ENCODE measurements around the gene INTS2. TPM values are rescaled to one million over a fixed set of nuclear protein-coding genes. Genes with fewer than 3 reads are reported as not detected.
"Not testable (repeated sequence)": the region's sequence is repeated elsewhere in the genome, so short reads cannot be mapped to it uniquely, and the experiment has no call there.

Gene INTS2
- total and polyA plus RNA-seq, 2 donors: 4.7 to 29.9 TPM

DNA sequence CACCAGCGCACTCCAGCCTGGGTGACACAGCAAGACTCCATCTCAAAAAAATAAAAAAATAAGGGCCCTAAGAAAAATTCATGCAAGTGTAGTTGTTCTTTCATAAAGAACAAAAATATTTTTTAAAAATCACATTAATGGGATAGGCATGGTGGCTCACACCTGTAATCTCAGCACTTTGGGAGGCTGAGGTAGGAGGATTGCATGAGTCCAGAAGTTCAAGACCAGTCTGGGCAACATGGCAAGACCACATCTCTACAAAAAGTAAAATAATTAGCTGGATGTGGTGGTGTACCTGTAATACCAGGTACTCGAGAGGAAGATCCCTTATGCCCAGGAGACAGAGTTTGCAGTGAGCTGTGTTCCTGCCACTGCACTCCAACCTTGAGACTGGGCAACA lies 49.3 kb downstream of the INTS2 start:
- no peak overlapping the region for H3K4me3 ChIP-seq (ENCODE audit: low read depth, low read length)
- peaks cover 1% of the 10 kb centered on the region for H3K36me3 ChIP-seq (ENCODE audit: insufficient read depth)
- no peaks in the 10 kb centered on the region for H3K4me1 ChIP-seq (ENCODE audit: insufficient read depth)
- H3K27ac ChIP-seq (ENCODE audit: low read depth): no peak overlapping the region
- WGBS: 75% methylated on average over 2 of the region's 2 CpGs
- DNase-seq (ENCODE audit: extremely low spot score): no peak

DNA sequence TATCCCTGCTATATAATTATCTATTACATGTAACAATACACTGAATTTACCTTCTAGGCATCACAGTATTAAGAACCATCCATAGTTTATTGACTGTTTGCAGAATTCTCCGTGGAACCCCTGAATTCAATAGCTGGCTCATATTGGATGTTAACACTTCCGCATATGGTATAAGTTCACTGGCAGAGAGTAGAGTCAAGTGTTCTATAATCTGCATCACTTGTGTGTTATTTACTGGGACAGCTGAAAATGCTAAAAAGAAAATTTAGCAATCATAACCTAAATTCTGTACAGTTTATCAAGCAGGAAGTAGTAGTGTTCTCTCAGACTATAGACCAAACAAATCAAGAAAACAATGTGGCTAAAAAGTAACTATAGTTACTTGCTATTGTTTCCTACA lies 49.9 kb downstream of the INTS2 start:
- Histone ChIP-seq H3K4me3 (ENCODE audit: low read depth, low read length) (no peak overlapping the region), H3K27ac (ENCODE audit: low read depth) (no peak overlapping the region), H3K4me1 (ENCODE audit: insufficient read depth) (no peaks in the 10 kb centered on the region), H3K36me3 (ENCODE audit: insufficient read depth) (peaks cover 1% of the 10 kb centered on the region)
- DNase-seq (ENCODE audit: extremely low spot score): no peak
- WGBS: 93% methylated on average over 2 of the region's 2 CpGs

DNA sequence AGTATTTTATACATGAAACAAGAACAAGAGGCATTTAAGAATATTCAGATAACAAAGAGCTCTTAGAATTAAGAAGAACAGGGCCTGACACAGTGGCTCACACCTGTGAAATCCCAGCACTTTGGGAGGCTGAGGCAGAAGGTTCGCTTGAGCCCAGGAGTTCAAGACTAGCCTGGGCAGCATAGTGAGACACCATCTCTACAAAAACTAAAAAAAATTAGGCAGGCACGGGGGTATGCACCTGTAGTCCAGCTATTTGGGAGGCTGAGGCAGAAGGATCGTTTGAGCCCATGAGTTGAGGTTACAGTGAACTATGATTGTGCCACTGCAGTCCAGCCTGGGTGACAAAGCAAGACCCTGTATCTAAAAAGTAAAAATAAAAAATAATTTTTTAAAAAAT lies 52.0 kb downstream of the INTS2 start:
- DNase-seq (ENCODE audit: extremely low spot score): no peak
- H3K36me3 ChIP-seq (ENCODE audit: insufficient read depth): peaks cover 1% of the 10 kb centered on the region
- WGBS: 91% methylated on average over 3 of the region's 3 CpGs
- H3K4me1 ChIP-seq (ENCODE audit: insufficient read depth): no peaks in the 10 kb centered on the region
- H3K4me3 ChIP-seq (ENCODE audit: low read depth, low read length): no peak overlapping the region
- no peak overlapping the region for H3K27ac ChIP-seq (ENCODE audit: low read depth)

DNA sequence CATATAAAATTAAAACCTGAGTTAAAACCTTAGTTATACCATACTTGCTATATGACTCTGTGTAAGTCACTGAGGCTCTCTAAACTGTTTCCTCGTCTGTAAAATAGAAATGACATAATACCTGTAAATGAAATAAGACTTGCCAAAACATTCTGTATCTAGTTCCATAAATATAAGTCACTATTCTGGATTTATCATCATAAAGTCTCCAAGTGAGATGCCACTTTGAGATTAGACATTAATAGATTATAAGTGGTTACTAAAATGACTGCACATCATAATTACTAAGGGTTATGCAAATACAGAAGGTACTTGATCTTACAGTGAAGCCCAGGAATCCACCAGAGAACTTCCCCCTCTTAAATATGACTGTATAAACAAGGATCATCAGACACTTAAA lies 52.5 kb downstream of the INTS2 start:
- peaks cover 1% of the 10 kb centered on the region for H3K36me3 ChIP-seq (ENCODE audit: insufficient read depth)
- no peak overlapping the region for H3K4me3 ChIP-seq (ENCODE audit: low read depth, low read length)
- H3K27ac ChIP-seq (ENCODE audit: low read depth): no peak overlapping the region
- DNase-seq (ENCODE audit: extremely low spot score): no peak
- WGBS: 39% methylated on average over 1 of the region's 1 CpG
- H3K4me1 ChIP-seq (ENCODE audit: insufficient read depth): no peaks in the 10 kb centered on the region

DNA sequence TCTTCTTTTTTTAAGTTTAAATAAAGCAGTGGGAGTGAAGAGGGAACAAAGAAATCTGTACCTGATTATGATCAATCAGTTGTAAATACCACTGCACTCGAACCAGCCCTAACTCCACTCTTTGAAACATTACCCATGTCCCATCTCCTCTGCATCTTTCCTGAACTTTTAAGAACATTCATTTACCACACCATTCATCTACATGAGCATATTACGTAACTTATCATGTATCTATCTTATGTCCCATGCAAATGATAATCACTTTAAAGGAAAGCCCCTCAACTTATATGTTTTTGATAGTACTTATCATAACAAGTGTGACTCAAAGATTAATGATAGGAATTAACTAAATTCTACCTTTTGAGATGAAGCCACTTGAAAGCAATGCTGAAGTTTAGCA lies 53.7 kb downstream of the INTS2 start:
- H3K27ac ChIP-seq (ENCODE audit: low read depth): no peak overlapping the region
- WGBS: 86% methylated on average over 2 of the region's 2 CpGs
- H3K4me3 ChIP-seq (ENCODE audit: low read depth, low read length): no peak overlapping the region
- H3K36me3 ChIP-seq (ENCODE audit: insufficient read depth): no peaks in the 10 kb centered on the region
- DNase-seq (ENCODE audit: extremely low spot score): no peak
- no peaks in the 10 kb centered on the region for H3K4me1 ChIP-seq (ENCODE audit: insufficient read depth)

DNA sequence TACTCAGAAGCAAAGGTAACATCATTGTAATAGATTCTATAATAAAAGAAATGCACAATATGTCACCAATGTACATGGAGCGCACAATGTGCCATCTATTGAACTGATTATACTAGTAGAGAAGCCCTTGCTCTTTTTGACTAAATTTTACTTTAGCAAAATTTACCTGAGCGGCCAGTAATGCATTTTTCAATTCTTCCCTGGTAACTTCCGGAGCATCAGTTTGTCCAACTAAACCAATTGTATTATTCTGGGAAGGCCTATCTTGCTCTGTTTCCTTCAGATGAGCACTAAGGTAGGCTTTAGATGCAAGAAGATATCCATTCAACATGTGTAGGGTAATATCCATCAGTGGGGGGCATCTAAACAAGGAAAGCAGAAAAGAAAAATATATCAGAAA lies 55.7 kb downstream of the INTS2 start:
- H3K4me1 ChIP-seq (ENCODE audit: insufficient read depth): no peaks in the 10 kb centered on the region
- WGBS: 97% methylated on average over 3 of the region's 3 CpGs
- no peak overlapping the region for H3K4me3 ChIP-seq (ENCODE audit: low read depth, low read length)
- DNase-seq (ENCODE audit: extremely low spot score): no peak
- H3K27ac ChIP-seq (ENCODE audit: low read depth): no peak overlapping the region
- no peaks in the 10 kb centered on the region for H3K36me3 ChIP-seq (ENCODE audit: insufficient read depth)

DNA sequence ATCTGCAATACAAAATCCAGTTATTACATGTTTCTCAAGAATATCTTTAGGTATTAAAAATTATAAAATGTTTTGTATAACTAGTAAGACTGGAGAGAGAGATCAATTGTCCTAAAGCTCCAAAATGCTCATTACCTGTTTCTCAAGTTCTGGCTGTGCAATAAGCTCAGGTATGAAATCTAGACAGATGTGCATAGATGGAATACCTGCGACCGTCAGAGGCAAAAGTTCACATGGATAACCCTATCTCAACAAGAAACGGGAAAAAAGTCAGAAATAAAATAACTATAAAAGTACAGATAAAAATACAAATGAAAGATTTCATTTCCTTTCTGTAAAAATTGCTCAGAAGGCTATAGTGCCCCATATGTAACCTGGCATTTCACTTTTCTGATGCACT lies 58.6 kb downstream of the INTS2 start:
- WGBS: 94% methylated on average over 3 of the region's 3 CpGs
- Histone ChIP-seq H3K4me3 (ENCODE audit: low read depth, low read length) (no peak overlapping the region), H3K4me1 (ENCODE audit: insufficient read depth) (no peaks in the 10 kb centered on the region), H3K36me3 (ENCODE audit: insufficient read depth) (no peaks in the 10 kb centered on the region), H3K27ac (ENCODE audit: low read depth) (no peak overlapping the region)
- DNase-seq (ENCODE audit: extremely low spot score): no peak

DNA sequence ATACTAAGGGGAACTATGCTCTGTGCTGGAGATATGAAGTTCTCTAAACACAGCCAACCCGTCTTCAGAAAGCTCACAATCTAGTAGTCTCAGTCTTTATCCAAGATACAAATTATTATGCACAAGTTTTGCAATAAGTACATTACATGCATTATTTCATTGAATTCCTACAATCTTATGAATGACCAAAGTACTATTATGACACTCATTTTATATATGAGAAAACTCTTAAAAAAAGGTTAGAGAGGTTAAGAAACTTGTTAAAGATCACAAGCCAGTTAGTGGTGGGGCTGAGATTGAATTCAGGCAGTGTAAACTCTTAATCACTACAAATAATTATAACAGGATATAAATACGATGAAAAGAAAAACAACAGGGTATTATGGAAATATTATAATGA lies 59.7 kb downstream of the INTS2 start:
- H3K36me3 ChIP-seq (ENCODE audit: insufficient read depth): no peaks in the 10 kb centered on the region
- H3K4me1 ChIP-seq (ENCODE audit: insufficient read depth): no peaks in the 10 kb centered on the region
- H3K27ac ChIP-seq (ENCODE audit: low read depth): no peak overlapping the region
- 86% methylated on average over 2 of the region's 2 CpGs for WGBS
- no peak for DNase-seq (ENCODE audit: extremely low spot score)
- H3K4me3 ChIP-seq (ENCODE audit: low read depth, low read length): no peak overlapping the region

DNA sequence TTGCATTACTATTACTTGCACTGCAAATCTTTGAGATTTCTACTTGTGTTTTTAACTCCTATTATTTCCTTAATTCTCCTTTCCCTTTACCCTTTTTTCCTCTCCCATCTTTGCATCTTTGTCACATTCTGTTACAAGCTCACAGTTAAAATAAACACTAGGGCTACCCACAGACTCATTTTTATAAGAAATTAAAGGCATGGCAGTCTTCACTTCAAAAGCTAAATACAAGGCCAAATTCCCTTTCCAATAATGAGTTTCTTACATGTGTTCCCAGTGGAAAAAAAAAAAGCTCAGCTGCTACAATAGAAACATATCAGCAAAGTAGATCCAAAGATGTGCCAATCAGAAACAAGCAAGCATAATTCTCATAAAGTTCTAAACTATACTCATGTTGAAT lies 60.7 kb downstream of the INTS2 start:
- Histone ChIP-seq H3K27ac (ENCODE audit: low read depth) (no peak overlapping the region), H3K4me3 (ENCODE audit: low read depth, low read length) (no peak overlapping the region), H3K4me1 (ENCODE audit: insufficient read depth) (no peaks in the 10 kb centered on the region), H3K36me3 (ENCODE audit: insufficient read depth) (no peaks in the 10 kb centered on the region)
- no peak for DNase-seq (ENCODE audit: extremely low spot score)

DNA sequence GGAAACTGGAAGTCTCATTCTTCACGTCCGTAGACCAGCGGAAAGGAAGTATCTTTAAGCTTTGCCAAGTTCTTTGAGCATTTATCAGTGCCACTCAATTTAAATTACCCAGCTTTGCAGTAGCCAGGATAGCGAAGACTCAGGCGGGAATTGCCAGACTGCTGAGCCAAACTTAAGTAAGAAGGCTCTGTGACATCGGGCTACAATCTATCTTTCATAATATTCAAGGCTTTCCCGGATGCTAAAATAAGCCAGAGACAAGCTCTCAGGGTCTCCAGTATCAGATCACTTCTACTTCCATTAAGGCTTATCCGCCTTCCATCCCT lies 64.0 kb downstream of the INTS2 start:
- WGBS: 2% methylated on average over 8 of the region's 8 CpGs
- no peaks in the 10 kb centered on the region for H3K36me3 ChIP-seq (ENCODE audit: insufficient read depth)
- H3K4me3 ChIP-seq (ENCODE audit: low read depth, low read length): peak overlapping the region; percentile 66
- no peak for DNase-seq (ENCODE audit: extremely low spot score)
- H3K4me1 ChIP-seq (ENCODE audit: insufficient read depth): no peaks in the 10 kb centered on the region
- no peak overlapping the region for H3K27ac ChIP-seq (ENCODE audit: low read depth)

DNA sequence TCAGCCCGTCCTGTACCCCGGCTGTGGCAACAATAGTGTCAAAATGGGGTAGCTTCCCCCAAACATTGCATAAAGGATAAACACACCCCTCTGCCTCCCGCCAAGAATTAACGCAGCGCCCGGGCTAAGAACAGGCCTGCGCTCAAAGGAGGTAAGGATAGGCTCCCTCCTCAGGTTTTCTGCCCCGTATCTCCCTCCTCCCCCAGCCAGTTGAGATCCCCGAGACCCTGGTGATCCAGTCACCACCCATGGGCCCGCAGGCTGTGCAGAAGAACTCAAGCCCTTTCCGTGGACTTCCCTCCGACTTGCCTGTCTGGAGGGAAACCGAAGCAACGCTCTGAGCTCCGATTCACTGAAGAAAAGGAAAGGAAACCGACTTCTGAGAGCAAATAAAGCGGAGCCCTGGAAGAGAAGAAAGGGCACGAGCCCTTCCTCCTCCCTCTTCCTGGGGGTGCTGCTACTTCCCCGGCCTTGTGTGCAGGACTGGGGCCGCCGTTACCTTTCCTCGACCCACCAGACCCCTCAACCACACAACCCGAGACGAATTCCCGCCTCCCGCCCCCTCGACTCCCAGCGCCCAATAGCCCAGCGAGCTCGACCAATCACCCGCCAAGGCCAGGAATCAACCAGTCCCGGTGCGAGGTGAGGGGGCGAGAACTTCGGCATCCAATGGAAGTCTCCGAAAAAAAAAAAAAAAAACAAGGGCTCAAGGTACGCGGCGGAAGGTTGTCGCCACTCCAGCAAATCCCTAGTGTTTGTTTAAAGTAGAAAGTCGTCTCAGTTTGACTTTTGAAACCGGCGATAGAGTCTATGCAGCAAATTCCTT lies 64.6 kb downstream of the INTS2 start, which contains the start of gene BRIP1:
Gene BRIP1, minus strand, starts transcription at position 554 of the 826 bp plus-strand sequence. CDS start 1,989 bp downstream, outside the sequence.
- H3K27ac ChIP-seq (ENCODE audit: low read depth): peak within 1 kb of the TSS; percentile 71
- WGBS: under 1% methylated on average over 43 of the region's 43 CpGs

DNA sequence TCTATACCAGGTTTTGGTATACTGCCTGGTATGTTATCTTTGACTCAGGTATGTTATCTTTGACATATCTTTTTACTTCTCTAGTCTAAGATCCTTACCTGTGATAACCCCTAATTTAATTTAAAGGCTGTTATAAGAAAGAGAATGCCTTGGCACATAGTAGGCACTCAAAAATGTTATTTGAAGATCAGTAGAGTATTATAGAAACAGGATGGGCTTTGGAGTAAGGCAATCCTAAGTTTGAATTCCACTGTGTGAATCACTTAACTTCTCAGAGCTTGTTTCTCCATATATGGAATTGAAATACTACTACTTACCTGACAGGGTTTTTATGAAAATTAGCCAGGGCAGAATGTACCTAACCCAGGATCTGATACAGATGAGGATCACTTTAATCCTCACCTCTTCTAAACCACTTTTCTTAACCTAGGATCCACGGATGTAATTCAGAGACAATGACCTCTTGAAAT lies 65.6 kb downstream of the INTS2 start:
- H3K4me1 ChIP-seq (ENCODE audit: insufficient read depth): no peaks in the 10 kb centered on the region
- H3K36me3 ChIP-seq (ENCODE audit: insufficient read depth): no peaks in the 10 kb centered on the region
- no peak overlapping the region for H3K4me3 ChIP-seq (ENCODE audit: low read depth, low read length)
- 31% methylated on average over 1 of the region's 1 CpG for WGBS
- no peak overlapping the region for H3K27ac ChIP-seq (ENCODE audit: low read depth)
- DNase-seq (ENCODE audit: extremely low spot score): no peak

More for the DNA sequence above, 64.6 kb downstream of the INTS2 start, which contains the start of gene BRIP1:
- Histone ChIP-seq H3K36me3 (ENCODE audit: insufficient read depth) (no peaks in the 10 kb centered on the region), H3K4me3 (ENCODE audit: low read depth, low read length) (peak within 1 kb of the TSS; percentile 66), H3K4me1 (ENCODE audit: insufficient read depth) (no peaks in the 10 kb centered on the region)
- DNase-seq (ENCODE audit: extremely low spot score): peak; percentile 95

DNA sequence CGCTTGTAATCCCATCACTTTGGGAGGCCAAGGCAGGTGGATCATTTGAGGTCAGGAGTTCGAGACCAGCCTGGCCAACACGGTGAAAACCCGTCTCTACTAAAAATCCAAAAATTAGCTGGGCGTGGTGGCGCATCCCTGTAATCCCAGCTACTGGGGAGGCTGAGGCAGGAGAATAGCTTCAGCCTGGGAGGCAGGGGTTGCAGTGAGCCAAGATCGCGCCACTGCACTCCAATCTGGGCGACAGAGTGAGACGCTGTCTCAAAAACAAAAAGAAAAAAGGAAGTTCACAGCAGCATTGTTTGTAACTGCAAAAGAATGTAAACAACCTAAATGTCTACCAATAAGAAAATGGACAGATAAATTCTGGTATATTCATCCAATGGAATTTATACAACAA lies 67.4 kb downstream of the INTS2 start:
- not testable (repeated sequence) for H3K4me3 ChIP-seq (ENCODE audit: low read depth, low read length); H3K27ac ChIP-seq (ENCODE audit: low read depth); H3K4me1 ChIP-seq (ENCODE audit: insufficient read depth); DNase-seq (ENCODE audit: extremely low spot score); H3K36me3 ChIP-seq (ENCODE audit: insufficient read depth)
- 93% methylated on average over 10 of the region's 10 CpGs for WGBS

DNA sequence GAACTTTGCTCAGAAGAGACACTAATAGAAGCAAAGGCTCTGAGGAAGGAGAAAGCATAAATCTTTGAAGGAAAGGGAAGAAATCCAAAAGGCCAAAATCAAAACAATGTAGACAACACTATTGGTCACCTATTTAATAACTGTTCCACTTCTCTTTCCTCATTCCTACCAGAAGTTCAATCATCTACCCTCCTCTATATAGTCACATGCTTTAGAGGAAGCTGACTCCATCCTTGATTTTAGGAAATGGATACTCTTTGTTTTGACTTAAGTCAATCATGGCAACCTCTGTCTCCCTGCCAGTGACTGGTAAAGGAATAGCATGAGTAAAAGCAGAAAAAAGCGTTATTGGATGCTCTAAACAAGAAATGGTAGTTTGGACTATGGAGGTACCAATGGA lies 71.7 kb downstream of the INTS2 start:
- H3K4me3 ChIP-seq (ENCODE audit: low read depth, low read length): no peak overlapping the region
- no peaks in the 10 kb centered on the region for H3K4me1 ChIP-seq (ENCODE audit: insufficient read depth)
- WGBS: 96% methylated on average over 1 of the region's 1 CpG
- H3K27ac ChIP-seq (ENCODE audit: low read depth): no peak overlapping the region
- no peak for DNase-seq (ENCODE audit: extremely low spot score)
- H3K36me3 ChIP-seq (ENCODE audit: insufficient read depth): no peaks in the 10 kb centered on the region

Measured in urinary bladder (tissue), 4 donors.